GM12878 (cell line): ENCODE measurements around the gene AFMID. TPM values are rescaled to one million over a fixed set of nuclear protein-coding genes. Genes with fewer than 3 reads are reported as not detected.

Source experiments
- ASH2L ChIP-seq: fragments of 300-600, 200-600 bp; sonication (generic); IDR thresholded peaks from 2 replicates; pipeline ENCODE4 v1.6.1; 2017; ENCODE audit warnings: low read depth, mild to moderate bottlenecking, borderline replicate concordance
- CEBPB ChIP-seq, 2 experiments: fragments of 150-350 bp in 1 of 2; IDR thresholded peaks; 2 replicates each; pipeline ENCODE4 v1.6.1; 2012 to 2014; ENCODE audit warnings: low read depth in 2 of 2, low read length in 2 of 2, borderline replicate concordance in 1 of 2, inconsistent platforms in 1 of 2
- CHD1 ChIP-seq: IDR thresholded peaks from 2 replicates; pipeline ENCODE4 v1.6.1; 2012; ENCODE audit warnings: low read depth, low read length, improper control_type of control experiment
- CHD2 ChIP-seq: IDR thresholded peaks from 2 replicates; pipeline ENCODE4 v1.6.1; 2011; ENCODE audit warnings: low read depth, low read length, improper control_type of control experiment, borderline replicate concordance
- E2F8 ChIP-seq: fragments of 450-650 bp; IDR thresholded peaks from 2 replicates; pipeline ENCODE4 v1.6.1; 2018; ENCODE audit warnings: mild to moderate bottlenecking, low read depth, moderate library complexity; ENCODE audit not compliant: partially characterized antibody
- FOXM1 ChIP-seq: IDR thresholded peaks from 2 replicates; pipeline ENCODE4 v1.6.1; 2012; ENCODE audit warnings: low read depth, mild to moderate bottlenecking, inconsistent platforms, low read length, moderate library complexity
- HDAC6 ChIP-seq: fragments of 200-600 bp; sonication (generic); IDR thresholded peaks from one replicate; pipeline ENCODE4 v1.8.0; 2017; ENCODE audit warnings: antibody characterized with exemption; ENCODE audit not compliant: unreplicated experiment
- IRF3 ChIP-seq: fragments of 450-650 bp; IDR thresholded peaks from 2 replicates; pipeline ENCODE4 v1.6.1; 2014; ENCODE audit warnings: mild to moderate bottlenecking
- KDM1A ChIP-seq: fragments of 200-600 bp; sonication (generic); IDR thresholded peaks from 2 replicates; pipeline ENCODE4 v1.6.1; 2016; ENCODE audit warnings: borderline replicate concordance
- MXI1 ChIP-seq: fragments of 150-350 bp; IDR thresholded peaks from 2 replicates; pipeline ENCODE4 v1.6.1; 2011; ENCODE audit warnings: low read depth, mild to moderate bottlenecking, inconsistent platforms, low read length, improper control_type of control experiment
- NBN ChIP-seq: fragments of 450-650 bp; IDR thresholded peaks from 2 replicates; pipeline ENCODE4 v1.6.1; 2016
- NFYB ChIP-seq: IDR thresholded peaks from 2 replicates; pipeline ENCODE4 v1.6.1; 2011; ENCODE audit warnings: low read depth, mild to moderate bottlenecking, low read length, improper control_type of control experiment, moderate library complexity; ENCODE audit not compliant: insufficient read depth
- NR2F1 ChIP-seq: fragments of 450-650 bp; conservative IDR thresholded peaks from 2 replicates; pipeline ENCODE4 v1.6.1; 2017; ENCODE audit warnings: mild to moderate bottlenecking
- PAX8 ChIP-seq: fragments of 450-650 bp; IDR thresholded peaks from 2 replicates; pipeline ENCODE4 v1.6.1; 2017; ENCODE audit warnings: mild to moderate bottlenecking, moderate library complexity
- PBX3 ChIP-seq: IDR thresholded peaks from 2 replicates; pipeline ENCODE4 v1.6.1; 2011; ENCODE audit warnings: mild to moderate bottlenecking, low read depth, low read length, moderate library complexity; ENCODE audit not compliant: insufficient replicate concordance
- SMAD1 ChIP-seq: fragments of 450-650 bp; IDR thresholded peaks from 2 replicates; pipeline ENCODE4 v1.6.1; 2018; ENCODE audit warnings: mild to moderate bottlenecking, low read depth; ENCODE audit not compliant: partially characterized antibody
- SPI1 ChIP-seq: IDR thresholded peaks from 2 replicates; pipeline ENCODE4 v1.6.1; 2011; ENCODE audit warnings: low read depth, mild to moderate bottlenecking, low read length, moderate library complexity, borderline replicate concordance; ENCODE audit not compliant: insufficient read depth
- USF1 ChIP-seq: IDR thresholded peaks from 2 replicates; pipeline ENCODE4 v1.6.1; 2011; ENCODE audit warnings: borderline replicate concordance, low read depth, mild to moderate bottlenecking, moderate library complexity, mixed read lengths, low read length; ENCODE audit not compliant: insufficient read depth; ENCODE audit errors: extremely low read length
- YY1 ChIP-seq: IDR thresholded peaks from 2 replicates; pipeline ENCODE4 v1.6.1; 2011; ENCODE audit warnings: low read depth, mild to moderate bottlenecking, low read length
- ZBTB33 ChIP-seq: fragments of 450-650 bp; IDR thresholded peaks from 2 replicates; pipeline ENCODE4 v1.6.1; 2017; ENCODE audit warnings: mild to moderate bottlenecking
- ZNF207 ChIP-seq: fragments of 450-650 bp; IDR thresholded peaks from 2 replicates; pipeline ENCODE4 v1.6.1; 2014; ENCODE audit warnings: antibody characterized with exemption, mild to moderate bottlenecking, borderline replicate concordance
- polyA plus RNA-seq, 11 experiments: library from polyadenylated mRNA; depleted of rRNA in 4 of 11; unstranded in 6 of 11; stranded (reverse) in 5 of 11; fragments of >200 nt; fragmentation: Nextera tagmentation in 4 of 11; fragmentation: Illumina TruSeq in 1 of 11; extraction: Ambion mirVana in 4 of 11; extraction: Trizol in 1 of 11; gene quantifications; 1 replicate in 1 of 11; 2 replicates in 10 of 11; pipeline versions ENCODE4 v1.2.1 to v1.2.3, GENCODE V29; 2011 to 2016; ENCODE audit warnings: inconsistent platforms in 2 of 11, missing spikeins in 2 of 11, low read depth in 1 of 11
- total RNA-seq, 4 experiments: library from RNA; depleted of rRNA in 3 of 4; stranded (reverse); fragments of >200 nt in 3 of 4; fragmentation: Illumina TruSeq in 1 of 4; extraction: Trizol in 1 of 4; gene quantifications; 2 replicates each; pipeline versions ENCODE4 v1.2.1 to v1.2.3, GENCODE V29; 2013 to 2021

AFMID gene
- total and polyA plus RNA-seq, 10 of the 15 experiments (the other 5 are each of a cell fraction or from before 2014, with no cell fraction given) = 36.1 to 98.8 (median 51.6) TPM

- TF ChIP-seq USF1 = no peak
- TF ChIP-seq NBN = peak; percentile 52; the same call in 1 of the 2 replicates
- TF ChIP-seq PAX8 = no peak
- peak; percentile 89 for TF ChIP-seq CHD2
- TF ChIP-seq ZNF207 = no peak; the same call in 1 of the 2 replicates
- TF ChIP-seq ZBTB33 = no peak
- TF ChIP-seq FOXM1 = peak; percentile 83
- TF ChIP-seq HDAC6 = peak; percentile 41
- peak; percentile 92 for TF ChIP-seq NFYB
- peak; percentile 99 for TF ChIP-seq E2F8
- TF ChIP-seq CEBPB (IDR thresholded peaks at IDR 0.05; ENCODE audit: borderline replicate concordance in 1 of 2, low read depth in 2 of 2, low read length in 2 of 2) = no peak
- TF ChIP-seq MXI1 = peak; percentile 99
- TF ChIP-seq ASH2L = no peak
- TF ChIP-seq YY1 = peak; percentile 96
- TF ChIP-seq KDM1A = no peak
- TF ChIP-seq SPI1 = no peak
- TF ChIP-seq PBX3 = peak; percentile 36
- TF ChIP-seq CHD1 = no peak
- TF ChIP-seq SMAD1 = peak; percentile 82
- TF ChIP-seq NR2F1 = 0 out of 2 replicates have a peak, but pooled peaks have one; percentile 30
- TF ChIP-seq IRF3 = peak; percentile 38; the same call in 1 of the 2 replicates
These were observed at the start of gene AFMID, which contains the start of gene TK1 (continued) for GRCh38 chr17:78186692-78187595.
